Neutrophil (primary cell): ENCODE data around the gene ZNF296.

ENCODE experiments used
- H3K27ac ChIP-seq: fragments of 200-600 bp; sonication (generic); 2 replicates; pipeline ENCODE4 v1.5.1; 2016; ENCODE audit warnings: mild to moderate bottlenecking, moderate library complexity
- H3K27me3 ChIP-seq: fragments of 200-600 bp; sonication (generic); 2 replicates; pipeline ENCODE4 v1.6.0; 2016; ENCODE audit warnings: mild to moderate bottlenecking
- H3K36me3 ChIP-seq: fragments of 200-600 bp; sonication (generic); 2 replicates; pipeline ENCODE4 v1.5.1; 2017
- H3K4me1 ChIP-seq, 2 experiments: fragments of 200-600 bp in 1 of 2; sonication (generic) in 1 of 2; 1 replicate in 1 of 2; 2 replicates in 1 of 2; pipeline versions ENCODE4 v1.5.1 to v1.6.1; 2013 to 2016; ENCODE audit warnings: low read depth in 1 of 2, low read length in 1 of 2, mild to moderate bottlenecking in 1 of 2, moderate library complexity in 1 of 2; ENCODE audit not compliant: control insufficient read depth in 1 of 2, insufficient read depth in 1 of 2
- H3K4me3 ChIP-seq, 2 experiments: fragments of 200-600 bp in 1 of 2; sonication (generic) in 1 of 2; 1 replicate in 1 of 2; 2 replicates in 1 of 2; pipeline ENCODE4 v1.5.1; 2013 to 2016; ENCODE audit warnings: low read depth in 1 of 2, low read length in 1 of 2, mild to moderate bottlenecking in 1 of 2, moderate library complexity in 1 of 2
- H3K9me3 ChIP-seq: fragments of 200-600 bp; sonication (generic); 2 replicates; pipeline ENCODE4 v1.5.1; 2016
- TF ChIP-seq, protein P1 (sequence below): fragments of 200-600 bp; sonication (generic); IDR thresholded peaks from 2 replicates; pipeline ENCODE4 v1.5.1; 2016; ENCODE audit warnings: antibody characterized with exemption

ZNF296 gene

DNA sequence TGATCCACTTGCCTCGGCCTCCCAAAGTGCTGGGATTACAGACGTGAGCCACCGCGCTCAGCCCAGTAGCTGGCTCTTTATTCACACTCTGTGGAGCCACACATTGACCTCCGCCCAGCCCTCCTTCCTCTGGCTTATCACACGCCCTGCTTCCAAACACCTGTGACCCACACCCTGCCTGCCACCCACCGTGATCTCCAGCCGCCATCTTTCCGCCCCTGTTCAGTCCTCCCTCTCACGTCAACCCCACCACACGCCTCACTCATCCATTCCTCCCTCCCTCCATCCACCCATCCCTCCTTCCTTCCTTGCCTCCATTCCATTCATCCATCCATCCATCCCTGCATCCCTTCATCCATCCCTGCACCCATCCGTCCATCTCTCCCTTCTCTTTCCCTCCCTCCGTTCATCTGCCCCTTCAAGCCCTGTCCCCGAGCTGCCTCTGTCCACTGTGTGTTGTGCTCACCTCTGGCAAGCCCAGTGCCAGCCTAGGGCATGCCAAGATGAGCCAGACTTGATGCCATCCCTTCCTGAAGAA is 17.6 kb downstream of the ZNF296 start:
- H3K4me1 ChIP-seq, result no peaks in the 10 kb centered on the region
- peaks cover 98% of the 10 kb centered on the region for H3K36me3 ChIP-seq
- H3K27me3 ChIP-seq, result no peaks in the 10 kb centered on the region
- H3K4me3 ChIP-seq, result no peak overlapping the region
- H3K27ac ChIP-seq, result peak overlapping the region; percentile 1
- H3K9me3 ChIP-seq, result no peaks in the 10 kb centered on the region
- TF ChIP-seq, protein P1, sequence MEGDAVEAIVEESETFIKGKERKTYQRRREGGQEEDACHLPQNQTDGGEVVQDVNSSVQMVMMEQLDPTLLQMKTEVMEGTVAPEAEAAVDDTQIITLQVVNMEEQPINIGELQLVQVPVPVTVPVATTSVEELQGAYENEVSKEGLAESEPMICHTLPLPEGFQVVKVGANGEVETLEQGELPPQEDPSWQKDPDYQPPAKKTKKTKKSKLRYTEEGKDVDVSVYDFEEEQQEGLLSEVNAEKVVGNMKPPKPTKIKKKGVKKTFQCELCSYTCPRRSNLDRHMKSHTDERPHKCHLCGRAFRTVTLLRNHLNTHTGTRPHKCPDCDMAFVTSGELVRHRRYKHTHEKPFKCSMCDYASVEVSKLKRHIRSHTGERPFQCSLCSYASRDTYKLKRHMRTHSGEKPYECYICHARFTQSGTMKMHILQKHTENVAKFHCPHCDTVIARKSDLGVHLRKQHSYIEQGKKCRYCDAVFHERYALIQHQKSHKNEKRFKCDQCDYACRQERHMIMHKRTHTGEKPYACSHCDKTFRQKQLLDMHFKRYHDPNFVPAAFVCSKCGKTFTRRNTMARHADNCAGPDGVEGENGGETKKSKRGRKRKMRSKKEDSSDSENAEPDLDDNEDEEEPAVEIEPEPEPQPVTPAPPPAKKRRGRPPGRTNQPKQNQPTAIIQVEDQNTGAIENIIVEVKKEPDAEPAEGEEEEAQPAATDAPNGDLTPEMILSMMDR, result no peak

DNA sequence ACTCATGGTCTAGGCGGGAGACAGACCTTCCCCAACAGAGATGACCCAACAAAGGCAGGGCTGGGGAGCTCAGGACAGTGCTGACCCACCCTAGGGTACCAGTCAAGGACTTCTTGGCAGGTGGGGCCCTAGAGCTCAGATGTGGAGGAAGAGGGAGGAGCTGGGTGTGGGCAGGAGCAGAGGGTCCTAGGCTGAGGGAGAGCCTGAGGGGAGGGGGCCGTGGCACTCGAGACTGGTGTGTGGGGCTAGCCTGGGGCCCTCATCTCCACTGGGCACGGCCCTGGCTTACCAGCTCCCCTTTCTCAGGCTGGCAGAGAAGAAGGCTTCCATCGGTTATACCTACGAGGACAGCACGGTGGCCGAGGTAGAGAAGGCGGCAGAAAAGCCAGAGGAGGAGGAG is 18.8 kb downstream of the ZNF296 start:
- Histone ChIP-seq H3K27me3 (no peaks in the 10 kb centered on the region), H3K9me3 (no peaks in the 10 kb centered on the region), H3K4me1 (no peaks in the 10 kb centered on the region), H3K4me3 (no peak overlapping the region), H3K36me3 (peaks cover 100% of the 10 kb centered on the region), H3K27ac (no peak overlapping the region)
- TF ChIP-seq, protein P1, result no peak

DNA sequence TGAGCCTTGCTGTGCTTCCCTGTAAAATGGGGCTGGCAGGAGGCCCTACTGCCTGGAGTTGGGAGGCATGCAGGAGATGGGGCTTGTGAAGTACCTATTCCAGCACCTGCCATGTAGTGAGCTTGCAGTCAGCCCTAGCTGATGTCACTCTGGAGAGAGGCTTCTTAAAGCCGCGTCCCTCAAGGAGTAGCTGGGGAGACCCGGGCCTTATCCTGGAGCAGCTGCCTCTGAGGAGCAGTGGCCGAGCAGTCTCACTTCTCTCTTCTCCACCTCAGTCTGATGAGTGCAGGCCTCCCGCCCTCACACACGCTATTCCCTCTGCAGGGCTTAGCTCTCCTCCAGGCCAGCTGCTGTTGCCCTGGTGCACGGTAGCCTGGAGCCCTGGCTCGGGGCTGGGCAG is 19.4 kb downstream of the ZNF296 start:
- TF ChIP-seq, protein P1, result no peak
- Histone ChIP-seq H3K27me3 (no peaks in the 10 kb centered on the region), H3K36me3 (peaks cover 100% of the 10 kb centered on the region), H3K4me1 (no peaks in the 10 kb centered on the region), H3K4me3 (no peak overlapping the region), H3K27ac (no peak overlapping the region), H3K9me3 (no peaks in the 10 kb centered on the region)

DNA sequence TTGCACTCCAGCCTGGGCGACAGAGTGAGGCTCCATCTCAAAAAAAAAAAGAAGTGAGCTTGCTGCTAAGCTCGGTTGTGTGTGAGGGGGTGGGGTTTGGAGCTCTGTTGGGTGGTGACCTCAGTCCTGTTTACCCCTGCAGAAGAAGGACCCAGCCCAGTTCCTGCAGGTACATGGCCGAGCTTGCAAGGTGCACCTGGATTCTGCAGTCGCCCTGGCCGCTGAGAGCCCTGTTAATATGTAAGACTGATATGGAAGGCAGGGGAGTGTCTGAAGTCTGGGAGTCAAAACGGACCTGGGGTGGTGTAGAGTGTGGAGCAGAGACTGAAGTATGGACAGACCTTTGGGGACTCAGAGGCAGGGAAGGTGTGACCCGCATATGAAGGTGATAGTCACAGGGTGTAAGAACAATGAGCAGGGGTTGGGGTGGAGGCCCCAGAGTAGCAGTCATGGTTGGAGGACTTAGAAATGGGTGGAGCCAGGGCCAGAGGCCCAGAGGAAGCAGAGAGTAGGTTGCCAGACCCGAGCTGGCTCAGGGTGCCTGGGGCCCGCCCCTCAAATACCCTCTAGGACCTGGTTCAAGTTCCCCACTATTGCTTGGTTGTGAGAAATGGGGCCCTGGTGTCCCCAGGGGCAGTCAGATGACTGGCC is 24.2 kb downstream of the ZNF296 start:
- TF ChIP-seq, protein P1, result no peak
- no peaks in the 10 kb centered on the region for H3K9me3 ChIP-seq
- H3K36me3 ChIP-seq, result peaks cover 57% of the 10 kb centered on the region
- H3K27me3 ChIP-seq, result no peaks in the 10 kb centered on the region
- no peak overlapping the region for H3K27ac ChIP-seq
- no peak overlapping the region for H3K4me3 ChIP-seq
- peaks cover 13% of the 10 kb centered on the region in 2 experiments for H3K4me1 ChIP-seq

DNA sequence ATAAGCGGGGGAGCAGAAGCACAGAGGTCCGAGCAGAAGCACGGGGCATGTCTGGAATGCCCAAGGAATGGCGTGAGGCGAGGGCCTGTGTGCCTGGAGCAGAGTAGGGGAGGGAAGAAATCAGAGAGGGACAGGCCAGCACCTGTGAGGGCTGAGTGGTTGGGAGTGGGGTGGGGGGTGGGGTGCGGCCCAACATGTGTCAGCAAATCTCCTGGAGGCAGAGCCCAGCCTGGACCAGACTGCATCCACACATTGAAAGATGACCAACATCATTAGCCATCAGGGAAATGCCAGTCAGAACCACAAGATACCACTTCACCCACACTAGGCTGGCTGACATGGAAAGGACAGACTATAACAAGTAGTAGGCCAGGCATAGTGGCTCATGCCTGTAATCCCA is 26.2 kb downstream of the ZNF296 start:
- peaks cover 21 to 23% of the 10 kb centered on the region in 2 experiments for H3K4me1 ChIP-seq
- TF ChIP-seq, protein P1, result no peak
- no peak overlapping the region for H3K27ac ChIP-seq
- no peaks in the 10 kb centered on the region for H3K9me3 ChIP-seq
- H3K4me3 ChIP-seq, result no peak overlapping the region
- H3K27me3 ChIP-seq, result no peaks in the 10 kb centered on the region
- peaks cover 53% of the 10 kb centered on the region for H3K36me3 ChIP-seq
